NAMALWA (cell line): ENCODE data around the gene MAPK11.

ENCODE experiments used
- DNase-seq: peaks from one replicate; pipeline ENCODE4 v3.0.0-alpha.2; 2015; ENCODE audit warnings: low spot score

Gene MAPK11

DNA sequence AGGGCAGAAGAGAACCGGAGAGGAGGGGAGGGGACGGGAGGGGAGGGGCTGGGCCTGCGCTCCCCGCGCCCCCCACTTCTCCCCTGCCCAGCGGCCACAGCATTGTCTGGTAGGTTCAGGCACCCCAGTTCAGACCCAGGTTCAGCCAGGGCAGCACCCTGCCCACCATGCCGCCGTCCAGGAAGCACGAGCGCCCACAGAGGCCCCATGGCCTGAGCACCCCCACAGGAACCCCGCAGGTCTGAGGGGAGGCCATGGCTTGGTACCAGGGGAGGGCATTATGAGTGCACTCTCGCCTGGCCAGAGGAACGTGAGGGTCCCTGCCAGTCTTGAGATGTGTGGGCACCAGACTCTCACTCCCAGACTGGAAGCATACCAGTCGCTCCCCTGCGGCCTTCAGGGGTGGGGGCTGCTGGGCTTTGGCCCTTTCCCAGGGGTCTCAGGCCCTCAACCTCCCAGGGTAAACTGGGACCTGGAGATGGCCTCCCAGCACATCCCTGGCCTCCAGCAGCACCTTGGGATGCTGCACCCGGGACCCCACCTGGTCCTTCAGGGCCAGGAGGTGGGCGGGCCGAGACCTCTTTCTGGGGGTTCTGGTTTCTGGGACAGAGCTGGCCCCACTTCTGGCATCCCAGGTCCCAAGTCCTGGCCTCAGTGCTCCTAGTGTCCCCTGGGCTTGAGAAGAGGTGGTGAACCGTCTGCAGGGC, 37.9 kb upstream of the MAPK11 start:
- DNase-seq = no peak

DNA sequence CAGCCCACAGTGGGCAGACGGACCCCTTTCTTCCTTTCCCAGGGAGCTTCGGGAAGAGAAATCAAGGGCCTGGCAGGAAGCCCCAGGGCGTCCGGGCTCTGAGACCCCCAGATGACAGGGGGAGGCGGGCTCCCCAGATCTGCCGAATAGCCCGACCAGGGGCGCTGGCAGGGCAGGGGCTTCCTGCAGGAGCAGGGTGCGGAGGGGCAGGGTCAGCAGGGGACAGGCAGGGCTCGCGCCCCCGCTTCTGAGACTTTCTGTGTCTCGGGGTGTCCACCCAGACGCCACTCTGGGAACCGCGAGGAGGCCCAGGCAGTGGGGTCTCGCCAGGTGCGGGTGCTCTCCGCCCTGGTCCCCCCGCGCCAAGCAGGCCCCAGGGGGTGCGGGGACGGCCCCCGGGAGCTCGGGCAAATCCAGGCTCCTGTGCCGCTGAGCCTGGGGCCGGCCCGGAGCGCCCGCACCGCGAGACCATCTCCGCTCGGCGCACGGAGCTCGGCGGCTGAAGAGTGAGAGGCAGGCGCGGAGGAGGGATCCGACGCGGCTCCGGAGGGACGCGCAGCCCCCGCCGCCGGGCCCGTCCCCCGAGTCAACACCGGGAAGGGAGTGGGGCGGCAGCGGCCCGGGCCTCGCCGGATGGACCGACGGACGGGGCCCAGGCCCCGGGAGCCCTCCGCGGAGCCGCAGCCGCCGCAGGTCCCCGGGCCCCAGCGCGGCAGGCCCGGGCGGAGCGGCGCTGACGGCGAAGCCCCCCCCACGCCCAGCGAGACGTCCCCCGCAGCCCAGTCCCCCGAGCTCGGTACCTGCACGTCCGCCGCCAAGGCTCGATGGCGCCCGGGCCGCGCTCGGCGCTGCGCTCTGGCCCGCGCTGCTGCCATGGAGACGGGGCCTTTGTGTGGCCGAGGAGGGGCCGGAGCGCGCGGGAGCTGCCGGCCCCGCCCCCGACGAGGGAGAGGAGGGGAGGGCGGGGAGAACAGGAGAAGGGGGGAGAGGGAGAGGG, 36.9 kb upstream of the MAPK11 start, which contains the start of gene PLXNB2:
Gene PLXNB2 (minus strand): TSS at position 894 of the 997 bp plus-strand sequence. CDS start 17,062 bp downstream, outside the sequence.
- peak; percentile 76 for DNase-seq

DNA sequence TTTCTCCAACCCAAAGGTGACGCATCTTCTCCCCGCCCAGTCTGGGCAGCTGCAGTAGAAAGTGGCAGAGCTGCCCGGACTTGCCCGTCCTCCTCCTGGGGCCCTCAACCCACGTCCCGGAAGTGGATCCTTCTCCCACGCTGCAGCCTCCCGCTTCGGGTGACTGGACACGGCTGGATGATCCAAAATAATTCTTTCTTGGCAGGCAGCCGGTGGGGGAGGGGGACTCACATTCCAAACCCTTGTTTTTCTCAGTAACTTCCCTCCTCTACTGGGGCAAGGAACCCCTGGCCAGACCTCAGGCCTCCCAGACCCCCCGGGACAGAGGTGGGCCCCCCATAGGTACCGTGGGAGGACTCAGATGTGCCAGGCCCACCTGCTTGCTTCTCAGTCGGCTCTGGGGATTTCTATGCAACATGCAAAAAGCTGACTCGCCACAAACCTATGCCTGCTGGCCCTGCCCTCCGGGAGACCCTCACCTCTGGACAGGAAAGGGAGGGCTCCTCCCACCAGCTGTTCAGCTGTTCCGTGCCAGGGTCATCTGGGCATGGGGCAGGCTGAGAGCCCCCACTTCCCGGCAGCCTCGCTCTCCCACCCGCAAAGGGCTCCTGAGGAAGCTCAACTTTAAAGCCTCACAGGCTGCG, 35.9 kb upstream of the MAPK11 start:
- peak; percentile 69 for DNase-seq

DNA sequence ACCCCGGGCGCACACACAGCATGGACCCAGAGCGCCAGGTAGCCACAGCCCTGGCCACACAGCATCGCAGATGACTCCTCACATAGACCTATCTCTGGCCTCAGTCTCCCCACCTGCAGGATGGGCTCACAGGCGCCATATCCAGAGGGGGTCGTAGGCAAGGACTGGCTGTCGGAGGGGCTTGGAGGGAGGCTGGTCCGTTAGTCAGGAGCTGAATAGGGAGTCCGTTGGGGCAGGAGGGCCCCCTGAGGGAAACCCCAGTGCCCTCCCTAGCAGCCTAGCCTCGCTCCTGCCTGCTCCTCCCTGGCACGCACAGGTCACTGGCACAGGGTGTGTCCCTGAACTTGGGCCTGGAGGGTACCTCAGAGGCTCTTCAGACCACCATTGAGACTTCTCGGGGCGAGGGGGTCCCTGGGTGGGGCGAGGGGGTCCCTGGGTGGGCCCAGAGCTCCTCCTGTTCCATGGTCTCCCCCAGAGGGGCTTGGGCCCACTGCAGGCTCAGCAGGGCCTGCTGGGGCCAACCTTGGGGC, 35.3 kb upstream of the MAPK11 start:
- no peak for DNase-seq

- peak; percentile 47 for DNase-seq
Measured at GRCh38 chr22:50304528-50305392, 34.6 kb upstream of the MAPK11 start.

GRCh38 chr22:50303848-50304527, 33.8 kb upstream of the MAPK11 start:
- DNase-seq = peak; percentile 69

DNA sequence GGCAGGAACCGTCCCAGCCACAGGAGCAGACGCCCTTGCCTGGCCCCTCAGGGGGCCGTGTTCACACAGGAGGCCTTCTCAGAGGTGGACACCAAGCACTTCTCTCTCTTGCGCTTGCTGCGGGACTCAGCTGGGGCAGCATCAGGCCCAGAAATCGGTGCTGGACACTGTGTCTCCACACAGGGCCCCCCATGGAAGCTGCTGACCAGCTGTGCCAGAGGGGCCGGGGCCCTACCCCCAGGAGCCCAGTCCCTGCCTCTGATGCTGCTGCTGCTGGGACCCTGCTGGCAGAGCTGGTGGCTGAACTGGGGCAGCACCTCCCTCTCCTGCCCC, 33.3 kb upstream of the MAPK11 start:
- no peak for DNase-seq

- peak; percentile 63 for DNase-seq
Measured at GRCh38 chr22:50302564-50302963, 32.4 kb upstream of the MAPK11 start.

GRCh38 chr22:50302041-50302541, 31.9 kb upstream of the MAPK11 start:
- no peak for DNase-seq

GRCh38 chr22:50301581-50301991, 31.4 kb upstream of the MAPK11 start:
- peak; percentile 82 for DNase-seq

DNA sequence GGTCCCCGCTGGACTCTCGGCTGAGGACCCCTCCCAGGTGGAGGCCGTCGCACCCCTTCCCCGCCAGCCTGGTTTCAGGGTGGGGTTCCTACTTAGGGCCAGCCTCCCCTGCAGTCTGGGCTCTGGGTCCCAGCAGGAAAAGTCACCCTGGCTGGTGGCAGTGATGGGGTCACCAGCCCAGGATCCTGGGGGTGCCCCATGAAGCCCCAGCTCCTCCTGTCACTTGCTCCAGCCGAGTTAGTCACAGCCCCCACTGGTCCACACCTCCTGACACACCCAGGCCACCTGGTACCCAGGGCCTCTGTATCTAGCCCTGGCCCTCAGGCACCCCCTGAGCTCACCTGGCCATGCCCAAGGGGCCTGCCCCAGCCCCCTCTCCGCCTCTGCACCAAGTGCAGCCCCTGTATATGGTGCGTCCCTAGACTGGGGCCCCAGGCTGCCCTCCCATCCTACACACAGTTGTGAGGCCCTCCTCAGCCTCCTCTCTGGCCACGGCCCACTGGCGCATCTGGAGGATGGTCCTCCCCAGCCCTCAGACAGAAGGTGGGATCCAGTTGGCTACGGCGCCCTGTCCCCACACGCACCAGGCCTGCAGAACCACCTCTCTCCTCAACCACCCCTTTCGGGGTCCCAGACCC, 30.6 kb upstream of the MAPK11 start:
- no peak for DNase-seq

DNA sequence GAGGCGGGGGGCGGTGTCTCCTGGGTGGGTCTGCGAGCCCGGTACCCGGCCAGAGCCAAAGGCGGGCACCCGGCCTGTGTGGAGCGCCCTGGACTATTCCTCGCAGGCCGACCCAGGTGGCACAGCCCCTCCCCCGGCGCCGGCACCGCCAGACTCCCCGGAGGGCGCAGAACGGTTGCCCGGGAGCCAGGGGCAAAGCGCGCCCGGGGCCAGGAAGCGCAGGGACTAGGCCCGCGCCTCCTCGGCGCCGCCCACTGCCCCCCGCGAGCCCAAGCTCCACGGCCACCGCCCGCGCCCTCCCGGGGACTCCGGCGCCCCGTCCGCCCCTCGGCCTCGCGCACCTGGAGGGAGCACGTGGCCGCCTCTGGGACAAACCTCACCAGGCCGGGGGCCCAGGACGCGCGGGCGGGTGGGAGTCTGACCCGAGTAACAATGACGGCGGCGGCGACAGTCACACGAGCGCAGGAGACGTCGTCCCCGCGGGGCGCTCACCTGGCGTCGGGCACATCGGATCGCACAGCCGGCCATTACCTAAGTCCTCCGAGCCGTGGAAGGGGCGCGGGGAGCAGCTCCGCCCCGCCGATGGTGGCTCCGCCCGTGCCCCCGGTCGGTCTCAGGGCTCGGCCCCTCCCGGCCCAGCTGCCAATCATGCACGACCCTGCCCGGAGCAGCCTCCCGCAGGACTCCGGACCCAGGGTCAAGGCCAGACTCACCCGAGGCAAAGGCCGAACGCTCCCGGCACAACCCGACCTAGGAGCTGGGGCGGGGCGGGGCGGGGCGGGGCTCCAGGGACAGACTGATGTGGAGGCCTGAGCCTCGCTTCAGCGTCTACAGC, 29.8 kb upstream of the MAPK11 start:
- DNase-seq = peak; percentile 39

DNA sequence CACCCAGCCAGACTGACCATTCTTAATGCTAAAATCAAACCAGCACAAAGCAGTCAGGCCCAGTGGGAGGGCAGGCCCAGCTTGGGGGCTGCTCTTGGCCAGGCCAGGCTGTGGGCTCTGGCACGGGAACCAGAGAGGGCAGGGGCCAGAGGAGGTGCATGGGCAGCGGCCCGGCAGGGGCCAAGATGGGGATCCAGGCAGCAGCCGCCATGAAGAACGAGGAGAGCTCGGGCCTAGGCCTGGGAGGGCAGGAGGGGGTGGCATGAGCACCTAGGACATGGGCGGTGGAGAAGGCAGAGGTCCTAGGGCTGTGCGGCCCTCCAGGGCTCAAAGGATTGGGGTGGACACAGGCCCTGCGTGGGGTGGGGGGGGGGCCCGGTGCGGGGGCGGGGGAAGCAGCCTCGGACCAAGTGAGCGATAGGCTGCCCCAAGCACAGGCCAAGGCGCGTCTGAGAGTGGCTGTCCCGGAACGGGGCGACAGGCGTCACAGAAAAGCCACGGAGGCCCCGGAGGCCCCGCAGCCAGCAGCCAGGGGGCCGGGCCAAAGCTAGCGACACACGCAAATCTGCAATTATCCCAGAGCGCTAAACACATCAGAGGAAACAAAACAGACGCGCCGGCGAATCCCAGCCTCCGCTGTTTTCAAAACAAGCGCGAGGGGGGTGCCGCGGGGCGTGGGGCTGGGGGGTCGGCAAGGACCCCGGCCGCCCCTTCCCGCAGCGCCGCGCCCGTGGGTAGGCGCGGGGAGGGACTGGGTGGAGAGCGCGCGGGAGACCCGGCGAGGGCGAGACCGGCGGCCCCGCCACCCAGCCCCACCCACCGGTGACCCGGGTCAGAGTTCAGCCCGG, 29.0 kb upstream of the MAPK11 start:
- DNase-seq = peak; percentile 73

GRCh38 chr22:50298266-50298637, 28.1 kb upstream of the MAPK11 start:
- DNase-seq = no peak

DNA sequence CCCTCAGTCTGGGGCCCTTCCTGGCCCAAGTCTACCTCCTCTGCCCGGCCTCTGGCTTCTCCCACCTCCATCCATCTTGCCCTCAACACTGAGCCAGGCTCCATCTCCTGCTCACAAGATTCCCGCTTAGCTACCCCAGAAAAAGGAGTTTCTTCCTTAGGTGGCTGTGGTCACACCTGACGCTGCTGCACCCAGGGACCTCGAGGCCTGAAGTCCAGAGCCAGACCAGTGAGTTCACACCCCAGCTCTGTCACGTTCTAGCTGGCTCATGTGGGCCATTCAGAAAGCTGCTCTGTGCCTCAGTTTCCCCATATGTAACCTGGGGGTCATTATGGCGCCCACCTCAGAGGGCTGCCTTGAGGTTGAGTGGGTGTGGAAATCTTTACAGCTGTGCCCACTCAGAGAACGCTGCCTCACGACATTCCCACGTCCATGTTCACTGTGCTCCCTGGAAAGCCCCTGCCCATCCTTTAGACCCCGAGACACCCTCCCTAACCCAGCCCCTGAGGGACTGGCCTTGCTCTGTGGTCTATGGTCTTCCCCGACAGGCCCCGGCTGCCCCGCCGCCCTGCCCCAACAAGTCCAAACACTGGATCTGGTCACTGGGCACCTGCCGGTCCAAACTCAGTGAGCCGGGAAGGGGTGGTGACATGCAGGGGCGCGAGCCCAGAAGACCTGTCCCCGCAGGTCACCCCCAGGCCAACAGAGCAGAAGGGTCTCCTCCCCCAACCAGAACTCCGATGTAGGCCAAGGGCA, 27.5 kb upstream of the MAPK11 start:
- no peak for DNase-seq

GRCh38 chr22:50296658-50297490, 26.7 kb upstream of the MAPK11 start:
- DNase-seq = no peak

GRCh38 chr22:50294319-50294656, 24.1 kb upstream of the MAPK11 start:
- DNase-seq = no peak
